HCT116 (cell line): ENCODE results near the gene MLYCD. TPM values are rescaled to one million over a fixed set of nuclear protein-coding genes. Genes with fewer than 3 reads are reported as not detected.

ENCODE experiments used
- ATAC-seq: fragments of 200-7000 bp; cut with Tn5 transposase; 2 replicates; pipeline ENCODE4 v1.9.1; 2020; ENCODE audit warnings: mild to moderate bottlenecking, moderate library complexity
- BruUV-seq: library from RNA; stranded (reverse); fragments of 400-500 nt; replicated peaks from 2 replicates; lab custom pipeline; 2021; lab: Mats Ljungman, UMichigan
- CTCF ChIA-PET: fragments of 300-600 bp; sonication (Branson Sonifier 250); formaldehyde crosslinking; loops from one replicate; lab custom pipeline; 2021; ENCODE audit warnings: antibody characterized with exemption; lab: Charles Lee
- POLR2A ChIA-PET: fragments of 300-600, 350-600 bp; sonication (Branson Sonifier 250); formaldehyde crosslinking; loops from one replicate; lab custom pipeline; 2021; ENCODE audit warnings: antibody characterized with exemption; lab: Charles Lee
- RAD21 ChIA-PET, 2 experiments: fragments of 300-600 bp; sonication (Branson Sonifier 250); formaldehyde crosslinking; loops; one replicate each; lab custom pipeline; 2023; ENCODE audit warnings: low total read pairs in 2 of 2; ENCODE audit not compliant: uncharacterized antibody in 2 of 2, unreplicated experiment in 2 of 2, low non-redundant PET in 1 of 2; lab: Charles Lee
- DNase-seq: peaks from one replicate; pipeline ENCODE4 v3.0.0-alpha.2; 2010; ENCODE audit warnings: low read depth, low spot score
- H2AFZ ChIP-seq: fragments of 200-600 bp; shearing (Covaris generic), sonication (generic); 2 replicates; pipeline ENCODE4 v1.6.1; 2017; ENCODE audit warnings: low read depth, mixed run types, mixed read lengths, antibody characterized with exemption, low read length; ENCODE audit not compliant: poor library complexity, severe bottlenecking
- H3K27ac ChIP-seq: 2 replicates; pipeline ENCODE4 v1.5.1; 2012; ENCODE audit warnings: low read depth, low read length
- H3K27me3 ChIP-seq: fragments of 200-600 bp; sonication (generic); 2 replicates; pipeline ENCODE4 v1.6.1; 2016; ENCODE audit warnings: mixed run types, low read length, mixed read lengths; ENCODE audit not compliant: insufficient read depth
- H3K36me3 ChIP-seq, 2 experiments: fragments of 200-500 bp in 1 of 2; fragments of 200-600 bp in 1 of 2; sonication (Bioruptor generic) in 1 of 2; sonication (generic) in 1 of 2; 2 replicates each; pipeline versions ENCODE4 v1.5.1 to v1.6.1; 2014 to 2016; ENCODE audit warnings: low read length in 2 of 2, inconsistent platforms in 1 of 2, mixed read lengths in 1 of 2, mixed run types in 1 of 2; ENCODE audit not compliant: insufficient read depth in 2 of 2, control insufficient read depth in 1 of 2
- H3K4me1 ChIP-seq, 2 experiments: fragments of 200-600 bp in 1 of 2; sonication (generic) in 1 of 2; 2 replicates each; pipeline versions ENCODE4 v1.5.1 to v1.6.1; 2012 to 2017; ENCODE audit warnings: low read length in 2 of 2, inconsistent platforms in 1 of 2, mild to moderate bottlenecking in 1 of 2, mixed read lengths in 1 of 2, mixed run types in 1 of 2, moderate library complexity in 1 of 2; ENCODE audit not compliant: insufficient read depth in 2 of 2, control insufficient read depth in 1 of 2
- H3K4me2 ChIP-seq: fragments of 200-600 bp; sonication (generic); 2 replicates; pipeline ENCODE4 v1.6.1; 2017; ENCODE audit warnings: mixed run types, low read length, mixed read lengths
- H3K4me3 ChIP-seq, 2 experiments: fragments of 200-600 bp in 1 of 2; sonication (generic) in 1 of 2; replicated peaks in 1 of 2; 2 replicates each; pipeline ENCODE4 v1.5.1; 2011 to 2016; ENCODE audit warnings: low read length in 2 of 2, control low read depth in 1 of 2, low read depth in 1 of 2, mild to moderate bottlenecking in 1 of 2, mixed read lengths in 1 of 2, mixed run types in 1 of 2
- H3K79me2 ChIP-seq: fragments of 200-600 bp; sonication (generic); 2 replicates; pipeline ENCODE4 v1.6.1; 2017; ENCODE audit warnings: mild to moderate bottlenecking, mixed run types, low read length, moderate library complexity, mixed read lengths; ENCODE audit not compliant: insufficient read depth
- H3K9ac ChIP-seq: fragments of 200-600 bp; sonication (generic); 2 replicates; pipeline ENCODE4 v1.6.1; 2016; ENCODE audit warnings: low read length, mixed read lengths
- H3K9me2 ChIP-seq: fragments of 200-600 bp; sonication (generic), shearing (Covaris generic); 2 replicates; pipeline ENCODE4 v1.6.1; 2017; ENCODE audit warnings: mixed run types, mild to moderate bottlenecking, moderate library complexity; ENCODE audit not compliant: insufficient read depth
- H3K9me3 ChIP-seq, 2 experiments: fragments of 200-500 bp in 1 of 2; fragments of 200-600 bp in 1 of 2; sonication (Bioruptor generic) in 1 of 2; sonication (generic) in 1 of 2; 2 replicates each; pipeline ENCODE4 v1.6.1; 2014 to 2017; ENCODE audit warnings: low read length in 2 of 2, mixed read lengths in 2 of 2, inconsistent platforms in 1 of 2, low read depth in 1 of 2, mild to moderate bottlenecking in 1 of 2, mixed run types in 1 of 2, moderate library complexity in 1 of 2; ENCODE audit not compliant: control insufficient read depth in 1 of 2, insufficient read depth in 1 of 2
- H4K20me1 ChIP-seq: fragments of 200-600 bp; sonication (generic), shearing (Covaris generic); 2 replicates; pipeline ENCODE4 v1.6.1; 2017; ENCODE audit warnings: mixed run types, mild to moderate bottlenecking, moderate library complexity; ENCODE audit not compliant: insufficient read depth
- ATF3 ChIP-seq: IDR thresholded peaks from 2 replicates; pipeline ENCODE4 v1.6.1; 2012
- CBX3 ChIP-seq: IDR thresholded peaks from 2 replicates; pipeline ENCODE4 v1.6.1; 2012; ENCODE audit warnings: low read depth
- CEBPB ChIP-seq: IDR thresholded peaks from 2 replicates; pipeline ENCODE4 v1.6.1; 2012; ENCODE audit warnings: low read depth
- EGR1 ChIP-seq: IDR thresholded peaks from 2 replicates; pipeline ENCODE4 v1.6.1; 2012; ENCODE audit warnings: low read depth
- ELF1 ChIP-seq: IDR thresholded peaks from 2 replicates; pipeline ENCODE4 v1.6.1; 2012; ENCODE audit warnings: low read depth, borderline replicate concordance
- EZH2 ChIP-seq: fragments of 200-600 bp; sonication (generic); IDR thresholded peaks from 2 replicates; pipeline ENCODE4 v1.6.1; 2017; ENCODE audit warnings: antibody characterized with exemption, mixed run types
- EZH2phosphoT487 ChIP-seq: fragments of 200-600 bp; IDR thresholded peaks from 2 replicates; pipeline ENCODE4 v1.6.1; 2018; ENCODE audit warnings: antibody characterized with exemption, borderline replicate concordance
- FOSL1 ChIP-seq: IDR thresholded peaks from 2 replicates; pipeline ENCODE4 v1.6.1; 2012; ENCODE audit warnings: low read depth
- JUND ChIP-seq: IDR thresholded peaks from 2 replicates; pipeline ENCODE4 v1.6.1; 2012
- MAX ChIP-seq: IDR thresholded peaks from 2 replicates; pipeline ENCODE4 v1.6.1; 2012
- POLR2A ChIP-seq: IDR thresholded peaks from 2 replicates; pipeline ENCODE4 v1.7.0; 2011; ENCODE audit warnings: borderline replicate concordance; ENCODE audit not compliant: insufficient read depth, insufficient read length; ENCODE audit errors: extremely low read depth
- POLR2AphosphoS5 ChIP-seq: IDR thresholded peaks from 2 replicates; pipeline ENCODE4 v1.6.1; 2011; ENCODE audit warnings: mild to moderate bottlenecking, low read depth, low read length, moderate library complexity
- RAD21 ChIP-seq: IDR thresholded peaks from 2 replicates; pipeline ENCODE4 v1.6.1; 2012; ENCODE audit warnings: low read depth, mild to moderate bottlenecking
- SIN3A ChIP-seq: IDR thresholded peaks from 2 replicates; pipeline ENCODE4 v1.6.1; 2012; ENCODE audit warnings: low read depth
- SP1 ChIP-seq: IDR thresholded peaks from 2 replicates; pipeline ENCODE4 v1.6.1; 2012; ENCODE audit warnings: low read depth
- TCF7L2 ChIP-seq: IDR thresholded peaks from 2 replicates; pipeline ENCODE4 v1.7.0; 2011; ENCODE audit warnings: borderline replicate concordance, inconsistent platforms; ENCODE audit not compliant: insufficient read depth, insufficient read length; ENCODE audit errors: extremely low read depth
- ZBTB33 ChIP-seq: IDR thresholded peaks from 2 replicates; pipeline ENCODE4 v1.6.1; 2011; ENCODE audit warnings: mild to moderate bottlenecking, low read length, moderate library complexity; ENCODE audit not compliant: insufficient replicate concordance; ENCODE audit errors: extremely low read depth
- ZFX ChIP-seq: fragments of 450-650 bp; IDR thresholded peaks from 2 replicates; pipeline ENCODE4 v1.6.1; 2017
- ZNF274 ChIP-seq: fragments of 200-500 bp; sonication (Bioruptor generic); IDR thresholded peaks from 2 replicates; pipeline ENCODE4 v1.6.1; 2014; ENCODE audit warnings: mild to moderate bottlenecking, low read depth, low read length, inconsistent platforms
- intact Hi-C: fragments of 100-400 bp; cut with micrococcal nuclease; formaldehyde crosslinking; loops from 2 replicates; pipeline ENCODE4 v1.10.0; 2022
- total RNA-seq: library from RNA; stranded (reverse); gene quantifications from one replicate; pipeline ENCODE4 v1.2.1, GENCODE V29; 2021; ENCODE audit not compliant: unreplicated experiment

MLYCD gene
- total RNA-seq, 1 experiment from 2014 or later, result 3.9 TPM

GRCh38 chr16:83923581-83924365 lies 24.9 kb downstream of the MLYCD start:
- BruUV-seq, result no TSS peak
- TF ChIP-seq CEBPB (no peak), ELF1 (no peak), CBX3 (no peak), FOSL1 (no peak), SIN3A (no peak), EZH2 (no peak), ZFX (no peak), EZH2phosphoT487 (no peak), ZNF274 (no peak), JUND (no peak), SP1 (no peak), EGR1 (no peak)
- Histone ChIP-seq H3K9me3 (no peaks in the 10 kb centered on the region), H3K36me3 (0 out of 4 replicates have a peak, but pooled peaks cover 0 to 1% of the 10 kb centered on the region in 2 experiments), H3K27ac (no peak overlapping the region), H3K79me2 (no peaks in the 10 kb centered on the region), H3K9me2 (no peaks in the 10 kb centered on the region), H3K4me1 (peaks cover 7 to 20% of the 10 kb centered on the region in 2 experiments), H3K4me2 (no peak overlapping the region), H3K27me3 (no peaks in the 10 kb centered on the region), H2AFZ (no peak overlapping the region), H3K9ac (no peak overlapping the region), H3K4me3 (no peak overlapping the region), H4K20me1 (no peaks in the 10 kb centered on the region)
- ChIA-PET POLR2A (no interaction called here), RAD21 (no interaction called here), CTCF (interaction anchor here (1.8 kb wide), 1 partner anchor 30 kb away, joined by 5 read pairs; no protein-coding TSS in a partner anchor)
- intact Hi-C loops, result no loop called here
- DNase-seq (no peak), ATAC-seq (no peak)

- intact Hi-C loops, result no loop called here
- ChIA-PET POLR2A (no interaction called here), RAD21 (no interaction called here), CTCF (interaction anchor here (1.1 kb wide), 1 partner anchor 32 kb away, joined by 3 read pairs; no protein-coding TSS in a partner anchor)
- Histone ChIP-seq H3K4me3 (no peak overlapping the region), H2AFZ (no peak overlapping the region), H3K27ac (no peak overlapping the region), H3K27me3 (no peaks in the 10 kb centered on the region), H4K20me1 (no peaks in the 10 kb centered on the region), H3K36me3 (no peaks in the 10 kb centered on the region), H3K9me3 (no peaks in the 10 kb centered on the region), H3K4me2 (no peak overlapping the region), H3K9ac (no peak overlapping the region), H3K79me2 (no peaks in the 10 kb centered on the region), H3K4me1 (peaks cover 7 to 26% of the 10 kb centered on the region in 2 experiments), H3K9me2 (no peaks in the 10 kb centered on the region)
- ATAC-seq (no peak), DNase-seq (no peak)
- BruUV-seq, result no TSS peak
- TF ChIP-seq CBX3, result no peak
- no peak for TF ChIP-seq EZH2
- TF ChIP-seq ZBTB33, result no peak
- TF ChIP-seq JUND, result no peak
- no peak for TF ChIP-seq EZH2phosphoT487
- no peak for TF ChIP-seq ATF3
- TF ChIP-seq MAX, result no peak
- TF ChIP-seq POLR2AphosphoS5, result no peak
- TF ChIP-seq SIN3A, result no peak
- TF ChIP-seq CEBPB, result no peak
- TF ChIP-seq EGR1, result no peak
- no peak for TF ChIP-seq RAD21
- TF ChIP-seq POLR2A, result no peak
- no peak for TF ChIP-seq ZNF274
- TF ChIP-seq ZFX, result no peak
- TF ChIP-seq TCF7L2, result no peak
- no peak for TF ChIP-seq SP1
- TF ChIP-seq FOSL1, result no peak
These were observed 25.8 kb downstream of the MLYCD start for GRCh38 chr16:83924686-83925085.
